SW480 (cell line): ENCODE data around the gene GAST.

Experiments
- DNase-seq: peaks from one replicate; pipeline ENCODE4 v3.0.0-alpha.2; 2016; ENCODE audit warnings: low spot score

GAST gene

DNA sequence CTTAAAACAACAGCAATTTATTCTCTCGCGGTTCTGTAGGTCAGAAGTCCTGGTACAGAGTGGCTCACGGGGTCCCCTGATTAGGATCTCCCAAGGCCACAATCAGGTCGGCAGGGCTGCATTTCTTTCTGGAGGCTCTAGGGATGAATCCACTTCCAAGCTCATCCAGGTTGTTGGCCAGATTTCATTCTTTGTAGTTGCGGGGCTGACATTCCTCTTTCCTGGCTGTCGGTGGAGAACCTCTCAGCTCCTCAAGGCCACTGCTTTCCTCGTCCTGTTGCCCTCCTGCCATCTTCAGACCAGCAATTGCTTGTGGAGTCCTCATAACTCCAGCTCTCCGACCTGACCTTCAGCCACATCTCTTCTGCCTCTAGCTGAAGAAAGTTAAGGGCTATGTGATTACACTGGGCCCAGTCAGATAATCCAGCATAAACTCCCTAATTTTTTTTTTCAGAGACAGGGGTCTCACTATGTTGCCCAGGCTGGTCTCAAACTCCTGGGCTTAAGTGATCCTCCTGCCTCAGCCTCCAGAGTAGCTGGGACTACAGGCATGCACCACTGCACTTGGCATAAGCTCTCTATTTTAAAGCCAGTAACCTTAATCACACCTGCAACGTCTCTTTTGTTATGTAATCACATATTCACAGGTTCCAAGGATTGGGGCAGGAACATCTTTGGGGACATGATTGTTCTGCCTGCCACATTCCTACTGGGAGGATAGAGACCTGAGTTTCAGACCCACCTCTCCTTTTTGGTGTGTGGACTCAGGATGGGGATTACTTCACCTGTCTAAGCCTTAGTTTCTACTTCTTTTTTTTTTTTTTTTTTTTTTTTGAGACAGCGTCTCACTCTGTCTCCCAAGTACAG is 4.1 kb upstream of the GAST start:
- no peak for DNase-seq

DNA sequence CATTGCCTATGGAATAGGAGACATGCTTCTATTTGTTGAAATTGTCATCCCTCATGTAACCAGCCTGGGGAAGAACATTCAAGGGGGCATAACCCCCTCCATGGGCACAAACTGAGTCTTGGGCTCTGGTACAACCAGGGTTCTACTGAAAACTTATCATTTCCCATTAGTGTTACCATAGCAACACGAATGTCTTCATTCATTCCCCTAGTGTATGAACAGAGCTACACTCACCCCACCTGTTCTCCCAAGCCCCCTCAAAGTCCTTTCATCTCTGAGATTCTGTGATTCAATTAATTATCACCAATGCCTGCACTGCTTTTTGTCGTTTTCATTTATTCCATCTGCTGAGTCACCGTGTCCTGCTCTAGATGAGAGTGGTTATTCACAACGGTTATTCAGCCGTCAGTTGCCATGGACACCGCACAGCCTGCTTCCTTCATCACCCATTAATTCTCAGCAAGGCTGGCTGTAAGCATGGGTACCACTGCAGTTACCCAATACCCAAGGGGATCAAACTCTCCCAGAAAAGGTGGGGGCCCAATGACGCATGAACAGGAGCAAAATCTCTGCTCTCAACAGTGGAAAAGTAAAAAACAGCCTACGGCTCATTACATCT is 1.6 kb upstream of the GAST start:
- DNase-seq = no peak

DNA sequence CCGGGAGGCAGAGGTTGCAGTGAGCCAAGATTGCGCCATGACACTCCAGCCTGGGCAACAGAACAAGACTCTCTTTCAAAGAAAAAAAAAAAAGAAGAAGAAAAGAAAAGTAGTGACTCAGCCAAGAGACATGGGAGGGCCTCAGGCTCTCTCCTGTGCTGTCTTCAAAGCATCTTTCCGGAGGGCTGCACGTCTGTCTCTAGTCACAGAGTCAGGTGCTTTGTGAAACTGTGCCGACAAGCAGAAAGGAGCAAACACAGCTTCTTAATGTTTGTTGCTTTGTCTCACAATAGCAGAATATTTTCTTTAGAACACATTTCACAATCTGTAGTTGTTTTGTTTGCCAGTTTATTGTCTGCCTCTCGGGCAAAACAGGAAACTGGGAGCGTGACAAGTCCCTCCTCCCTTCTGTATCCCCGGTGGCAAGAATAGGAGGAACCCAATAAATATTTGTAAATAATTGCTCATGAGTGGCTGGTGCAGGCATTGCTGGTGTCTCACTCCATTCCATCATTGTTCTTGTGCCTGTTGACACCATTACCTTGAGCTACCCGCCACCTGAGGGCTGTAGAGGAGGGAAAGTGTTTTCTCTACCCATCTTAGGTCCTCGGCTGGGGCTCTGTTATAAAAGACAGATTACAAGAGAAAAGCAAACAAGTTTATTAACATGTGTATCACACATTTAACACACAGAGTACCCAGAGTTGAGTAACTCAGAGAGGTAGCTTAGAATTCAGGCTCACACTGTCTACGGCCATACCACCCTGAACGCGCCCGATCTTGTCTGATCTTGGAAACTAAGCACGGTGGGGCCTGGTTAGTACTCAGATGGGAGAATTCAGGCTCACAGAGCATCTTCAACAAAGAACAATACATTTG is 5.5 kb downstream of the GAST start:
- DNase-seq = peak; percentile 38

DNA sequence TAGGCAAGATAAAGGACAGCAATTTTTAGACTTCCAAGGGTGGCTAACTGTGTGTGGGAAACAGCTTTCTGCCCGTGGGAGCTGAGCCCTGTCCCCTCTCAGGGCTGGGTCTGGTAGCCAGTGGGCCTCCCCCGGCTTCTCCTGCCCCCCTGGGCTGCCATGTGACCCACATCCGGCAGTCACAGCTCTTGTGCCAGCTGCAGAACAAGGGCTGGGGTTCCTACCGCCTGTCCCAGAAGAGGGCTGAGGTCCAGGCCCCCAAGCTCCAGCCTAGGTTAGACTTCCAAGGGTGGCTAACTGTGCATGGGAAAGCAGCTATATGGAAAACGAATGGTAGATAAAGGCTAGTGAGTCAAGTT is 6.1 kb downstream of the GAST start:
- DNase-seq = no peak

DNA sequence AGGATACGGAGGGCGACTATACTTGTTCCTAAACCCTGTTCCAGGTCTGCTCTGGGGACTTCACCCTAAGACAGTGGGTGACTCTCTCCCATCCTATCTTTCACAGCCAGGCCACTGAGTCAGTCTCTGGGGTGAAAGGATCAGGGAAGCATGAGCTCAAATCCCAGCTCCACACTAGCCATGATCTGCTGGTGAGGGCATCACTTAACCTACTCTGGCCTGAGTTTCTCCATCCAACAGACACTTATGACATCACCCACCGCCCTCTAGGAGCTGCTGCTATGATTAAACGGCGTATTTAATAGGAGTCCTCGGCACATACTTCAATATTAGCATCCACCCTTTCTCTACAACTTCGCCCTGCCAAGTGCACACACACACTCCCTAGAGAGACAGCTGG is 10.1 kb downstream of the GAST start:
- no peak for DNase-seq

DNA sequence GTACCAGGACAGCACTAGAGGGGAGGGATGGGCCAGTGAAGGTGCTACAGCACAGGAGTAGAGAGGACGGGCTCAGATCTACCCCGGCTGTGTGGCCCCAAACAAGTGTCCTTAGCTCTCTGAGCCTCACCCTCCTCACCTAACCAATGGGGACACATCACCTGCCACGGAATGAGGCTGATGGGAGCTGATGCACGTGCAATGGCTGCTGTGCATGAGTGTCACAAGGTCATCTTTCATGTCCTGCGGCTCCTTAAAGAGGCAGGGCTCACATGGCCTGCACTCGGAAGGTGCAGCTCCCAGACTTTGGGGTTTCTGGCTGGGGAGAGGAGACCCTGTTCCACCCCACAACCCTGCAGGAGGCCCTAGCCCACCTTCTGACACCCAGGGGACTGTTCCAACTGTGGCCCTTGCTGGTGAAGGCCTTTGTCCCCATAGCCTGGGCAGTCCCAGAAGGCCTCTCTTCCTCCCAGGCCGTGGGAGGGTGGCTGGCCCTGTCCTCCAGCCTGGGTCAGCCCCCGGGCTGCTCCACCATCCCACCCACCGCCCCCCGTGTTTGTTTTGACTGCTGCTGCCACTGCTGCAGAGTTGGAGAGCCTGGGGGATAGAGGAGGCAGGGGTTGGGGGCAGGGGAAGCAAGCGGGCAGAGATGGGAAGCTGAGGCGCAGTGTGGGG is 11.8 kb downstream of the GAST start:
- DNase-seq = no peak

DNA sequence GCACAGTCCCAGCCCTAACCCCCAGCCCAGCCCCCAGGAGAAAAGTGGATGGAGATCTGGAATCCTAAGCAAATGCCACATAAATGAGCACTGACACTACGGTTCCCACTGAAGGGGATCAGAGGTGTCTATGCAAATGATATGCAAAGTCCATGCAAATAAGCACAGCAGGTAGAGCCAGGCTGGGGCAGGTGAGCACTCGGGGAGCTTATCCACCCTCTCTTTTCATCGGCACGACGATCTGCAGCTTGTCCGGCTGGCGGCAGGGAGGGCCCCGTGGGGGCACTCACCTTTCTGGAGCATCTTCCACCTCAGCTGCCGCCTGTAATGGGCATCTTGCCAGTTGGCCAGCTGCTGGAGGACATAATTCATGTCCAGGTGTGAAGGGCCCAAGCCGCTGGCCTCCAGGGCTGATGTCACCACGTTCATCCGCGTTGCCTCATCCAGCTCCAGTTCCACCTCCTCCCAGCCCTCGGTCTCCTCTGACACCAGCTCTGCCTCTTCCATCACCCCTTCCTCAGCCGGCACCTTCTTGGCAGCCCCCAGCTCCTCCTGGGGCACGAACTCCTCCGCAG is 12.4 kb downstream of the GAST start:
- no peak for DNase-seq

DNA sequence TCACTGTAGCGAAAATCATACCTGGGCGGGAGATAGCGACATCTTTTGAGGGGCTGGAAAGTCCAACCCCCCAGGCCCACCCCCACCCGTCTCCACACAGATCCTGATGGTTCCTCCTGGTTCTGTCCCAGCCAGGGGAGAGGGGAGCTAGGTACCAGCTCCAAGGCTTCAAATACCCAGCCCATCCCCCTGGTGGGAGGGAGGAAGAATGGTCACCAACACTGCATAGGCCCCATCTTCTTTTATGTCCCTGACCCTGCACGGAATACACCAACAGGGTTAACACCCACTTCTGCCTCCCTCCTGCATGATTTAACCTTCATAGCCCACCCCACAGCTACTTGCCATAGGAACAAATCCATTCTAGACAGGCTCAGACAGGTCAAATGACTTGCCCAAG is 13.0 kb downstream of the GAST start:
- DNase-seq = no peak

DNA sequence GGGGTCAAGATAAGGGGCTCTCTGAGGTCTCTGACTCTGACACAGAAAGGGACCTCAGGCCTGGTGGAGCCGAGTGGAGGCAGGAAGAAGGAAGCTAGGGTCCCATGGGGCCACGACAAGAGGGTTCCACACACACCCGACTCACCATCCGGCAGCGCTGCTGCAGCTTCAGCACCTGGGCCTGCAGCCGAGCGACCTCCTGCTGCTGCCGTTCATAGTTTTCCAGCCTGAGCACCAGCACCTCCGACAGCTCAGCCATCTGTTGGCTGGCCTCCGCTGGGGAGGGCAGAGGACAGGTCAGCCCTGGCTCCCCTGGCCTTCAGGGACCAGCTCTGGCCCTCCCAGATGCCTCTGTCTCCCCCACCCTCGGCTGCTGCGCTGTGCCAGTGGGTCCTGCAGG is 15.9 kb downstream of the GAST start:
- DNase-seq = no peak

DNA sequence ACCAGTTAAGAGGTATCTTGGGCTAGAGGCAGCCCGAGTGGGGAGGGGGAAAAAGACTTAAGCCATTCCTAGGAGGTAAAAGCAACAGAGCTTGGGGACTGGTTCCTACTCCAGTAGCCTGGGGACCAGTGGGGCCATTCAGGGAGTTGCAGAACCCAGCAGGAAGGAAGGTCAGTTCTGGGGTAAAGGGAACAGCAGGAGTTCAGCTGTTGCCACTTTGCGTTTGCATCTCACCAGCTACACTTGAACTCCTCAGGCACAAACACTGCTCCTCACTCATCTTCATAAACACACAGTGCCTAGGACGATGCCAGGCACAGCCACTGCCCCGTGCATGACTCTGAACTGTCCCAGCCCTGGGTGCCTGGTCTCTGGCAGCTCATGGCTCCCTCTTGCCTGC is 18.3 kb downstream of the GAST start:
- DNase-seq = no peak

DNA sequence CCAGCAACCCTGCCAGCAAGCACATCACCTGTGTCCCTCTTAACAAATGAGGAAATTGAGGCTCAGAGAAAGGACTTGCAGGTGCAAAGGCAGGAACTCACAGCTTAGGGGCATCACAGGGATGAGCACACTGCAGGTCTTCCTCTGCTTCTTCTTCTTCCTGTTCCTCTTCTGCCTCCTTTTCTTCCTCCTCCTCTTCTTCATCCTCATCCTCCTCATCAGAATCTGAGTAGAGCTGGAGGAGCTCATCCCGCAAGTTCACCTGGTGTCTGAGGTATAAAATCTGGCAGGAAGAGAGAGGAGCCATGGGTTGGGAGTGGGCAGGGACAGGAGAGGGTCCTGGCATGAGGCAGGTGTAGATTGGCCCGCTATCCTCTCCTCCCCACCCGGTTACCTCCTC is 19.7 kb downstream of the GAST start:
- DNase-seq = no peak

DNA sequence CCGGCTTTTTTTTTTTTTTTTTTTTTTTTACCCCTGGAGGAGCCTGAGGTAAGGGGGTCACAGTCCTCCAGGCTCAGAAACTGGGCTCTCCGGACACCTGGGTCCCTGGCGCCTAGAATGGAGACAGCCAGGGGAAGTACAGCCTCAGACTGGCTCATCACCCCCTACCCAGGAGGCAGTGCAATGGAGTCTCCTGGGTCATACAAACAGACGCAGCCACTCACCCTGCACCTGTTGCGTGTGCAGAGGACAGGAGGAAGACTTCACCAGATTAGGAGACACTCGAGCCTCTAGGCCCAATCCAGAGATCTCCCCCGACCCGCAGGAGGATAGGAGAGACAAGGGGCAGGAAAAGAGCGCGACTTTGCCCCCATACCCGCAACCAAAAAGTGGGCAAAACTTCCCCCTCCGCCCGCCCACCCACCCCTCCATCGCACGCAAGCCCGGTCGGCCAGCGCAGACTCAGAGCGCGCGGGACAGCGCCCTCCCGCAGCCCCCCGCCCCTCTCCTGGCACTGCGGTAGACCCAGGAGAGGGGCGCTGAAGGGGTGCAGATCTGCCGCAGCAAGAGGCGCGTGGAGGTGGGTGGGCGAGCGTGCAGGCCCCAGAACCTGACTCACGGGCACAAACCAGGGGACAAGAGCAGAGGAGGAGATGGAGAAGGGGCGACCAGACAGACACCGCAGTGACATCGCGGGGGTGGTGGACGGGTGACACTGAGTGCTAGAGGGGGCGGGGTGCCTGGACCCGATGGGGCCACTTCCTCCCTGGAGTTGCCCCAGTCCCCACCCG is 21.4 kb downstream of the GAST start:
- no peak for DNase-seq

DNA sequence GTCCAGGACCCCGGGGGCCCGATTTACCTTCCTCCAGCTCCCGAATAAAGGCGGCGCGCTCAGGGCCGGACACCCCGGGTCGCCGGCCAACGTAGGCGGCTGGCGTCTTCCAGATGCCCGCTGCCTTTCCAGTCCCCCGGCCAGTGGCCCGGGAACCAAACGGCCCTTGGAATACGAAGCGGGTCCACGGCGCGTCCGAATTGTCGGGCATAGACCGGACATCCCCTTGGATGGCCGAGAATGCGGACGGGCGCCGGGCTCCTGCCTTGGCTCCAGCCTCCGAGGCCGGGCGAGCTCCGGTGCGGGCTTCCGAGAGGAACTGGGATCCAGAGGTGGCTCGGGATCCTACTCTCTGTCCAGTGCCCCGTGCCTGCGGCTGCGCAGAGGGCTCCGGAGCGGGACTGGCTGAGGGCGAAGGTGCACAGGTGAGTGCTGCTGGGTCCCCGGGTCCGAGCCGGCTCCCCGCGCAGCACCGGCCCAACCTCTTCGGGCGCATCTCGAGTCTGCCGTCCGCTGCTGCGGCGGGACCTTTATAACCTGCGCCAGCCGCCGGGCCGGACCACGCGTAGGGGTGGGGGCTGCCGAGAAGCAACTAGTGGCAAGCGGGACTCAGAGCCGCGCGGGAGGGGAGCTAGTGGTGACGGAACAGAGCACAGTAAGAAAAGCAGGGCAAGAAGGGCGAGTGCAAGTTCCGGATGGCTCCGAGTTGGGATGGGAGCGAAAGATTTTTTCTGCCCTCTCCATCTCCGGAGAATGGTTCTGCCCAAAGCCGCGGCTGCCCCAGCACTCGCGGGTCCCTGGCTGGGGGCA is 22.2 kb downstream of the GAST start, which contains the start of gene HAP1:
HAP1 (minus strand) TSS at position 505 of the 810 bp plus-strand sequence; CDS start at position 496, 9 bp downstream.
- peak; percentile 42 for DNase-seq

DNA sequence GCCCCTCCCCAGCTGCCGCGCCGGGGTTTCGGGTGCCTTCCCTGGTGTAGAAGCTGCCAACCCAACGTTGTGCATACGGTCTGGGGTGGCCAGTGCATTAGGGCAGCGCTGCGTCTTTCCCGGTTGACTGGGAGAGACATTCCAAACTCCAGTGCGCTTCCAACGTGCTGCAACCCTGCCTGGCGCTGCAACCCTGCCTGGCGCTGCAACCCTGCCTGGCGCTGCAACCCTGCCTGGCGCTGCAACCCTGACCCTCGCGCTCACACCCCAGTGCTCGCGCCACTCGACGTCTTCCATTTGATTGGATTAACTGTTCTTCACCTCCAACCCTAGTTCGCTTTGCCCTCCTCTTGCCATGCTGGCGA is 22.8 kb downstream of the GAST start:
- DNase-seq = peak; percentile 38

DNA sequence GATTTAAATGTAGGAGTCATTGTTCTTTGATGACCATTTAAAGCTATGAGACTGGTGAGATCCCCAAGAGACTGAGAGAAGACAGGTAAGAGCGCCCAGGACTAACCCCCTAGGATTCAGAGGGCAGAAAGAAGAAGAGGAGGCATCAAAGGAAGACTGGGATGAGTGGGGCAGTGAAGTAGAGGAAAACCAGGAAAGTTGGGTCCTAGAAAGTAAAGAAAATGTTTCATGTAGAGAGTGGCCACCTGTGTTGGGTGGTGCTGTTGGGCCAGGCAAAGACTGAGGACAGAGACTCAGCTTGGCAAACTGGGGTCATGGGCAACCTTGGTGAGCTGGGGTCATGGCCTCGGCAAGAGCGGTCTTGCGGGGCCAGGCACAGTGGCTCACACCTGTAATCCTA is 23.6 kb downstream of the GAST start:
- DNase-seq = no peak

DNA sequence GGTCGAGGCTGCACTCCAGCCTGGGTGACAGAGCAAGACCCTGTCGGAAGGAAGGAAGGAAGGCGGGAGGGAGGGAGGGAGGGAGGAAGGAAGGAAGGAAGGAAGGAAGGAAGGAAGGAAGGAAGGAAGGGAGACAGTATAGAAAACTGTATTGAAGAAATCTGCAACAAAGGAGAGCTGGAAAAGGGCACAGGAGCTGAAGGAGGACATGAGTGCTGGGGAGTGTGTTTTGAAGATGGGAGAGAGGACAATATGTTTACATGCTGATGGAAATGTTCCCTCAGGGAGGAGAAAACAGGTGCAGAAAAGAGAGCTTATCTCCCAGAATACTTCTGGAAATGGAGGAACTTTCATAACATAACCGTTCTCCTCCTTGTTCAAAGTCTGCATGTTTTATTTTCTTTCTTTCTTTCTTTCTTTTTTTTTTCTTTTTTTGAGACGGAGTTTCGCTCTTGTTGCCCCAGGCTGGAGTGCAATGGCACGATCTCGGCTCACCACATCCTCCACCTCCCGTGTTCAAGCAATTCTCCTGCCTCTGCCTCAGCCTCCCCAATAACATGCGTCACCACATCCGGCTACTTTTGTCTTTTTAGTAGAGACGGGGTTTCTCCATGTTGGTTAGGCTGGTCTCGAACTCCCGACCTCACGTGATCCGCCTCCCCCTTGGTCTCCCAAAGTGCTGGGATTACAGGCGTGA is 25.0 kb downstream of the GAST start:
- no peak for DNase-seq

DNA sequence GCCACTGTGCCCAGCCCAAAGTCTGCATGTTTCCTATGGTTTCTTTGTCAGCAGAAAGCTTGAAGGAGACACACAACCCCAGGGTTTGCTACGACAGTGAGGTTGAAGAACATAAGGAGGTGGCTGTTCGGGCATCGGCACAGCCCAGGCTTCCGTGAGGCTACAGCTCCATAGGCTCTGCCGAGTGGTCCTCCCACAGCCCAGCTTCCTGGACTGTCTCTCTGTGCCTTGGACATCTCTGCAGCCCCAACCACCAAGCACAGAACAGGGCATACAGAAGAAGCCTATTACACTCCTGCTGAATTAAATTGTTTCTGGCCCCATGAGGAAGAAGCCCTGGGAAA is 25.5 kb downstream of the GAST start:
- no peak for DNase-seq

DNA sequence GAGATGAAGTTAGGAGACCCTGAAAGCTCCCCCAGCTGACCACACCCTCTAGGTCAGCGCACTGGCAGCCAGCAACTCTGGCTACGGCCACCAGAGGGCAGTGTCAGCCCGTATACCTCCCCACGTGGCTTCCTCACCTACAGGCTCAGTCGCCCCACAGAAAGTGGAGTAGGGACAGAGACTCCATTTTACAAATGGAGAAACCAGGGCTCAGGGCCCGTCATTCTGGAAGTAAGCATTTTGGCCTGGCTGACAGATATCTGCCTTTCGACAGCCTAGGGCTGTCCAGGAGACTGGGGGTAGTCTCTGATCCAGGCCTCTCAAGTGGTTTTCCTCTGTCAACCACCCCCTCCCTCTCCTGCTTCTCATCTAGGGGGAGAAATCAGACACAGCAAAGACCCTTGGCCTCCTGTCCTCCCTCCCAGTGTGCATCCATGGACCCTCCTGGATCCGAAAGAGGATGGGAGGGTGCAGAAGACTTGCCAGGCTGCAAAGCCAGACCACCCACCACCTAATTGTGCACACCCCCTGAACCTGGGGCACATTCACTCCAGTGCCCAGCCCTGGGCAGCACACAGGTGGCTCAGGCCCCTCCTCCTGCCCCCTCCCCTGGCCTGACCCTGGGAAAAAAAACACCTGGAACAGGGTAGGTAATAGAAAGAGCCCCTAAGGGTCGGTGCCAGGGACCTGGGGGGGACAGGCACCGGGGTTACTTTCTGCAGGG is 26.1 kb downstream of the GAST start:
- DNase-seq = peak; percentile 84

DNA sequence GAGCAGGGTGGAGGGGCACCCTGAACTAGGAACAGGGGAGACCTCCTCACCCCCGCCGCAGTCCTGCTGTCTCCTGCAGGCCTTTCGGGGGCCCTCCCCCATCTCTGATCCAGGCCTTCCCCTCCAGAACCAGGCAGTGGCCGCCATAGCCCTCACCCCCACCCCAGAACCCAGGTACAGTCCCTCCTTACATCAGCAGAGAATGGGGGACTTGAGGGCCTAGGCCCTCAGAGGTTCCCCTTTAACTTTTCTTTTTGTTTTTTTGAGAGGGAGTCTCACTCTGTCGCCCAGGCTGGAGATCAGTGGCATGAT is 26.6 kb downstream of the GAST start:
- DNase-seq = no peak
